ENCODE data around the gene TDRD9.

- TF ChIP-seq CTCF (IDR thresholded peaks at IDR 0.05 in 4 of 5, conservative IDR thresholded peaks at IDR 0.05 in 1 of 5), result no peak
- no peak for TF ChIP-seq POLR2A (IDR thresholded peaks at IDR 0.05)
Observed at GRCh38 chr14:103891667-103892215, 36.5 kb upstream of the TDRD9 start.
